Measurements from ENCODE around the gene NDUFC1.

NDUFC1 gene

GRCh38 chr4:139245590-139245989 lies 56.7 kb downstream of the NDUFC1 start:
- H3K9me3 ChIP-seq (ENCODE audit: control insufficient read depth, low read length): no peaks in the 10 kb centered on the region
- H3K4me1 ChIP-seq: no peaks in the 10 kb centered on the region
- H3K4me2 ChIP-seq (ENCODE audit: low read length): no peak overlapping the region
- H3K27ac ChIP-seq: no peak overlapping the region
- H2AFZ ChIP-seq: no peak overlapping the region
- TF ChIP-seq CTCF (IDR thresholded peaks at IDR 0.05): no peak
- no peak overlapping the region for H3K4me3 ChIP-seq (ENCODE audit: low read depth, low read length)
- no peak overlapping the region for H3K9ac ChIP-seq
- no peaks in the 10 kb centered on the region for H3K36me3 ChIP-seq (ENCODE audit: control insufficient read depth, insufficient read depth, low read length)
- H3K79me2 ChIP-seq: no peaks in the 10 kb centered on the region
- H3K27me3 ChIP-seq (ENCODE audit: control insufficient read depth, insufficient read depth, low read length): no peaks in the 10 kb centered on the region

GRCh38 chr4:139243448-139244365 lies 58.6 kb downstream of the NDUFC1 start:
- H3K4me2 ChIP-seq (ENCODE audit: low read length): no peak overlapping the region
- H3K4me3 ChIP-seq (ENCODE audit: low read depth, low read length): no peak overlapping the region
- H3K27me3 ChIP-seq (ENCODE audit: control insufficient read depth, insufficient read depth, low read length): no peaks in the 10 kb centered on the region
- TF ChIP-seq CTCF (IDR thresholded peaks at IDR 0.05): no peak
- no peak overlapping the region for H3K27ac ChIP-seq
- H3K36me3 ChIP-seq (ENCODE audit: control insufficient read depth, insufficient read depth, low read length): no peaks in the 10 kb centered on the region
- H3K4me1 ChIP-seq: no peaks in the 10 kb centered on the region
- H3K79me2 ChIP-seq: no peaks in the 10 kb centered on the region
- no peak overlapping the region for H3K9ac ChIP-seq
- no peaks in the 10 kb centered on the region for H3K9me3 ChIP-seq (ENCODE audit: control insufficient read depth, low read length)
- H2AFZ ChIP-seq: no peak overlapping the region

- Histone ChIP-seq H2AFZ (no peak overlapping the region), H3K36me3 (ENCODE audit: control insufficient read depth, insufficient read depth, low read length) (no peaks in the 10 kb centered on the region), H3K9ac (no peak overlapping the region), H3K9me3 (ENCODE audit: control insufficient read depth, low read length) (no peaks in the 10 kb centered on the region), H3K27me3 (ENCODE audit: control insufficient read depth, insufficient read depth, low read length) (no peaks in the 10 kb centered on the region), H3K79me2 (no peaks in the 10 kb centered on the region), H3K4me3 (ENCODE audit: low read depth, low read length) (no peak overlapping the region), H3K4me1 (no peaks in the 10 kb centered on the region), H3K27ac (no peak overlapping the region), H3K4me2 (ENCODE audit: low read length) (no peak overlapping the region)
- TF ChIP-seq CTCF (IDR thresholded peaks at IDR 0.05): no peak
These were observed 59.7 kb downstream of the NDUFC1 start for GRCh38 chr4:139242511-139243051.

- no peaks in the 10 kb centered on the region for H3K4me1 ChIP-seq
- H3K27ac ChIP-seq: no peak overlapping the region
- no peaks in the 10 kb centered on the region for H3K27me3 ChIP-seq (ENCODE audit: control insufficient read depth, insufficient read depth, low read length)
- no peaks in the 10 kb centered on the region for H3K36me3 ChIP-seq (ENCODE audit: control insufficient read depth, insufficient read depth, low read length)
- H3K9ac ChIP-seq: no peak overlapping the region
- no peak overlapping the region for H3K4me3 ChIP-seq (ENCODE audit: low read depth, low read length)
- no peaks in the 10 kb centered on the region for H3K9me3 ChIP-seq (ENCODE audit: control insufficient read depth, low read length)
- no peaks in the 10 kb centered on the region for H3K79me2 ChIP-seq
- H2AFZ ChIP-seq: no peak overlapping the region
- H3K4me2 ChIP-seq (ENCODE audit: low read length): no peak overlapping the region
- no peak for TF ChIP-seq CTCF (IDR thresholded peaks at IDR 0.05)
These were observed 60.5 kb downstream of the NDUFC1 start for GRCh38 chr4:139241784-139242151.
